ENCODE measurements around the gene RGS17. TPM values are rescaled to one million over a fixed set of nuclear protein-coding genes. Genes with fewer than 3 reads are reported as not detected.
"Not testable (repeated sequence)": the region's sequence is repeated elsewhere in the genome, so short reads cannot be mapped to it uniquely, and the experiment has no call there.

RGS17 gene
- polyA plus RNA-seq, 6 donors from 2014 or later = not detected

DNA sequence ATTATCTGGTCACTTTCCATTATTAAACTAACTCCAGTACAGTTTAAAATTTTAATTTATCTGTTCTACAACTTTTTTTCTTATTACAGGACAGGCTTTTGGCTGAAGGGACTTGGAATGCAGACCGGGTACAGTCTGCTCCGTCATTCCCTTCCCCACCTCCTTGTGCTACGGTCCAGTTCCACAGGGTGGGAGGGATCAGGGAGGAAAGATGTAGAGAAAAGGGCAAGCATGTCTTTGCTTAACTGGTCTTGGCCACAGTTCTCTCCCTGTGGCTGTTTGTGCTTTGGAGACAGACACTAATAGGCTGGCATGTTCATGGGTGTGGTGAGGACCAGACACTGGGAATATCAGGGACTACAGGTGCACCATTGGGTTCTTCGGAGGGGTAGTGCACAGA, 12.1 kb upstream of the RGS17 start:
- H3K27me3 Mint-ChIP-seq = no peaks in the 10 kb centered on the region
- no peaks in the 10 kb centered on the region for H3K4me1 Mint-ChIP-seq
- no peak overlapping the region for H3K27ac Mint-ChIP-seq
- ATAC-seq (ENCODE audit: low read depth in 2 of 2) = no peak
- H3K9me3 Mint-ChIP-seq = peaks cover 0 to 9% (median 0%) of the 10 kb centered on the region in 7 donors
- no peak overlapping the region for H3K4me3 Mint-ChIP-seq
- DNase-seq = no peak
- no peaks in the 10 kb centered on the region for H3K36me3 Mint-ChIP-seq

DNA sequence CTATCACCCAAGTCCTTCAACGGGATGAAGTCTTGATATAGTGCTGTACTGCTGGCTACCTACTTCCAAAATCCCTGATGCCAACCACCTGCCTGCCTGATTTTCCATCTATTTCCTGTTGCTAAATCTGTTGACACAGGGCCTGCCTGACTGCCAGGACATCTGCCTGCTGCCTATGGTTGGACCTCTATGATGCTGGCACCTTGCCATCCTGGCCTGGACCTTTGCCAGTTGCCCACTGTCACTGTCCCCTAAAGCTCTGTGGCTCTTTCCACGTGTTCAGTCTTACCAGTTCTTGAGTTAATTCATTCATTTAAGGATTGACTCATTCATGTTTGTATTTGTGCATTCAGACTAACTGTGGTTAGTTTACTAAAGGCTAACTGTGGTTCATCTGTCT, 9.2 kb upstream of the RGS17 start:
- peaks cover 0 to 11% (median 4%) of the 10 kb centered on the region in 3 donors for H3K27me3 Mint-ChIP-seq
- no peak overlapping the region for H3K27ac Mint-ChIP-seq
- peaks cover 0 to 9% (median 2%) of the 10 kb centered on the region in 7 donors for H3K9me3 Mint-ChIP-seq
- no peak for ATAC-seq (ENCODE audit: low read depth in 2 of 2)
- H3K36me3 Mint-ChIP-seq = no peaks in the 10 kb centered on the region
- H3K4me1 Mint-ChIP-seq = no peaks in the 10 kb centered on the region
- no peak overlapping the region for H3K4me3 Mint-ChIP-seq
- no peak for DNase-seq

DNA sequence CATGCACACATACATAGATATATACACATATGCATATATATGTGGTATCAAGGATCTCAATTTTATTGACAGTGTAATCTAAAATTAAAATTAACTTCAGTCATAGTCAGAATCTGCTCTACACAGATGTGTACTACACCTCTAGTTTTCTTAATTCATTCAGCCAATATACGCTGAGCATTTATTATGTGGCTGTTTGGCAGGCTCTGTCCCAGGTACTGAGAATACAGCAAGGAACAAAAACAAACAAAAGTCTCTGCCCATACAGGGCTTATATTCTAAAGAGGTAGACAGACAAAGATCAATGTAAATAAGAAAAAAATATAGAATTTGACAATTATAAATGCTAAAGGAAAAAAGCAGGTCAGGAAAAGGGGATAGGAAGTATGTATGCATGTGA, 7.8 kb upstream of the RGS17 start:
- Mint-ChIP-seq H3K4me3 (no peak overlapping the region), H3K36me3 (no peaks in the 10 kb centered on the region), H3K9me3 (peaks cover 0 to 6% (median 4%) of the 10 kb centered on the region in 7 donors), H3K4me1 (no peaks in the 10 kb centered on the region), H3K27me3 (peaks cover 0 to 14% (median 11%) of the 10 kb centered on the region in 3 donors), H3K27ac (no peak overlapping the region)
- no peak for ATAC-seq (ENCODE audit: low read depth in 2 of 2)
- no peak for DNase-seq

DNA sequence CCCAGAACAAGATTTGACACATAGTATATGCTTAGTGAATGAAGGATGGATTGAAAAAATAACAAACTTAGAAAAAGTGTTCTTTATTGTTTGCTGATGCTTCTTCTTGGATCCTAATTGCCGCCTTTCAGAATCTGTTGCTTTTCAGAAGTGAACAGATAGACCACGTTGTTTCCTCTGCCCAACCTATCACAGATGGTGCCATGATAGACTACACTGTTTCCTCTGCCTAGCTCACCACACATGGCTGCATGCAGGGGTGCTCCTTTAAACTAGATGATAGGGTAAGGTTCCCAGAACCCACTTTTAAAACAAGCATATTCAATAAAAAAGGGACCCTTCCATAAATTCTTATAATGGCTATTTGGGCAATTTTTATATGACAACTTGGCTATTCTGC, 4.6 kb upstream of the RGS17 start:
- no peak overlapping the region for H3K27ac Mint-ChIP-seq
- H3K27me3 Mint-ChIP-seq = peaks cover 29 to 35% (median 30%) of the 10 kb centered on the region in 3 donors
- H3K4me3 Mint-ChIP-seq = no peak overlapping the region
- peaks cover 0 to 8% (median 8%) of the 10 kb centered on the region in 3 donors for H3K4me1 Mint-ChIP-seq
- H3K36me3 Mint-ChIP-seq = peaks cover 0 to 8% of the 10 kb centered on the region in 2 donors
- peaks cover 0 to 10% (median 5%) of the 10 kb centered on the region in 7 donors for H3K9me3 Mint-ChIP-seq
- DNase-seq (no peak), ATAC-seq (ENCODE audit: low read depth in 2 of 2) (no peak)

DNA sequence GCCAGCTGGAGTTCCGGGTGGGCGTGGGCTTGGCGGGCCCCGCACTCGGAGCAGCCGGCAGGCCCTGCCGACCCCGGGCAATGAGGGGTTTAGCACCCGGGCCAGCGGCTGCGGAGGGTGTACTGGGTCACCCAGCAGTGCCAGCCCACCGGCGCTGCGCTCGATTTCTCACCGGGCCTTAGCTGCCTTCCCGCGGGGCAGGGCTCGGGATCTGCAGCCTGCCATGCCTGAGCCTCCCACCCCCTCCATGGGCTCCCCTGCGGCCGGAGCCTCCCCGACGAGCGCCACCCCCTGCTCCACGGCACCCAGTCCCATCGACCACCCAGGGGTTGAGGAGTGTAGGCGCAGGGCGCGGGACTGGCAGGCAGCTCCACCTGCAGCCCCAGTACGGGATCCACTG, 2.6 kb upstream of the RGS17 start:
- Mint-ChIP-seq H3K27me3 (peaks cover 42 to 55% (median 49%) of the 10 kb centered on the region in 3 donors), H3K9me3 (peaks cover 0 to 15% (median 7%) of the 10 kb centered on the region in 7 donors)
- DNase-seq = not testable (repeated sequence)

DNA sequence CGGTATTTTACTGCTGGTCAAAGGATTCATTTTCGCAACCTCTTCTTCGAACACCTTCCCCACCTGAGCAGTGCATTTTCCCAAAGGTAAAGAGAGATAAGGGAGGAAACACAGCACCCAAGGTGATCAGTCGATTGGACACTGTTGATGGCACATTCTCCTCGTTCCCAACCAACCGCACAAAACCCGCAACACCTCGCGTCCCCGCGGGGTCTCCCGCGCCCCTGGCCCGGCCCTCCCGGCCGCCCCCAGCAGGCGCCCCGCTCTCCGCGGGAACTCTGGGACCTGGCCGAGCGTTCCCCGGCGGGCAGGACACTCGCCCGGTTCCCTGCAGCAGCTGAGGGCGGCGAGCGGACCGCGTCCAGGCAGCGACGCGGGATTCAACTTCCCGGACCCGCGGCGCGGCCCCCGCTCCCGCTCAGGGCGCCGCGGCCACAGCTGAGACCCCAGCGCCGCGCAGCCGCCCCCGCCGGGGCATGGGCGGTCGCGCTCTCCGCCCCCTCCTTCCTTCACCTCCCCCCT, 506 bp downstream of the RGS17 start:
- Mint-ChIP-seq H3K27ac (peak overlapping the region in 2 of 6 donors; percentile 64 to 69), H3K27me3 (peaks cover 45 to 69% (median 59%) of the 10 kb centered on the region in 3 donors), H3K4me1 (peaks cover 14 to 23% (median 18%) of the 10 kb centered on the region in 3 donors), H3K9me3 (peaks cover 0 to 15% (median 7%) of the 10 kb centered on the region in 7 donors), H3K36me3 (peaks cover 0 to 8% of the 10 kb centered on the region in 2 donors), H3K4me3 (peak overlapping the region; percentile 42 to 92 (median 82))
- DNase-seq (no peak), ATAC-seq (ENCODE audit: low read depth in 2 of 2) (no peak)

More for the DNA sequence above, 2.6 kb upstream of the RGS17 start:
- H3K4me3 Mint-ChIP-seq; H3K36me3 Mint-ChIP-seq; H3K27ac Mint-ChIP-seq; ATAC-seq (ENCODE audit: low read depth in 2 of 2): not testable (repeated sequence)
- H3K4me1 Mint-ChIP-seq = peaks cover 14 to 23% (median 18%) of the 10 kb centered on the region in 3 donors

DNA sequence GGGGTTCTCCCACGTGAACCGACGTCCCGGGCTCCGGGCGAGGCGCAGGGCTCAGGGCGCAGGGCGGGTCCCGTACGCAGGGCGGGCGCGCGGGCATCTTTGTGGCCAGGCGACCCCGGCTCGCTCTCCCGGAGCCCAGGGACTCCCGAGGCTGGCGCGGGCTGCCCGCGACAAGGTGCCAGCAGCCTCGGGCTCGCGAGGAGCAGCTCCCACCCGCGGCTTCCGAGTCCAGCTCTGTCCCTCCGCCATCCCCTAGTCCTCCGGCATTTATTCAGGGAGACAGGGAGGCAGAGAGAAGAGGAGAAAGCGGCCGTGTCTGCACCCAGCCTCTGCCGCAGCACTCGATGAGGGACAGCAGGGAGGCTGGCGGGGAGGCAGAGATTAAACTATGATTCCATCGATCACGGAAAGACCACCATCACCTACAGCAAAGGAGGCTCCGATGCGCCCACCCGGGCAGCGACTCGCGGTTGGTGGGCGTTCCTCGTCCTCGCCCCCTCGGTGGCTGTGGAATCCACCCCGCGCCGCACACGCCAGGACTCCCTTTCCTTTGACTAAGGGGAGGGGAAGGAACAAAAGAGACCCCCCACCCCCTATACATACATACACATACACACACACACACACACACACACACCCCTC, 1.1 kb downstream of the RGS17 start:
- H3K27ac Mint-ChIP-seq = peak overlapping the region in 2 of 6 donors; percentile 64 to 69
- H3K36me3 Mint-ChIP-seq = peaks cover 0 to 8% of the 10 kb centered on the region in 2 donors
- H3K4me1 Mint-ChIP-seq = peaks cover 14 to 23% (median 18%) of the 10 kb centered on the region in 3 donors
- peaks cover 40 to 64% (median 59%) of the 10 kb centered on the region in 3 donors for H3K27me3 Mint-ChIP-seq
- H3K4me3 Mint-ChIP-seq = peak overlapping the region; percentile 42 to 92 (median 81)
- no peak for DNase-seq
- H3K9me3 Mint-ChIP-seq = peaks cover 0 to 15% (median 5%) of the 10 kb centered on the region in 7 donors
- no peak for ATAC-seq (ENCODE audit: low read depth in 2 of 2)

DNA sequence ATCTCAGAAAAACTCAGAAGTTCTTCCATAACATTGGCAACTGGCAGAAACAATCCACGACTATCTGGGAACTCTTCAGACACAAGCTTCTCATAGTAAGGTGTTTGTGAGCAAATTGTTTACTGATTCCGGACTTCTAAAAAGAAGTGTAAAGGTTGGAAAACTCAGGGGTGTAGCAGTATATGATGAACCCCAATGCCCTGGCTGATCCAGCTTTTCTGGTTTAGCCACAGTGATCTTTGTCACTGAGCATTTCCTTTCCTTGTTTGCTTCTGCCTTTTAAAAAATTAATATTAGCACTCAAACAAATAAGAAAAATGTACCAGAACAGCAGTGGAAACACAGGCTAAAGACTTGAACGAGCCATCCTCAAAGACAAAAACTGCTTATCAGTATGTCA, 4.9 kb downstream of the RGS17 start:
- DNase-seq = no peak
- H3K36me3 Mint-ChIP-seq = no peaks in the 10 kb centered on the region
- peaks cover 10 to 19% (median 14%) of the 10 kb centered on the region in 3 donors for H3K4me1 Mint-ChIP-seq
- no peak overlapping the region for H3K4me3 Mint-ChIP-seq
- H3K9me3 Mint-ChIP-seq = peaks cover 0 to 5% (median 0%) of the 10 kb centered on the region in 7 donors
- no peak for ATAC-seq (ENCODE audit: low read depth in 2 of 2)
- H3K27ac Mint-ChIP-seq = no peak overlapping the region
- peaks cover 28 to 43% (median 39%) of the 10 kb centered on the region in 3 donors for H3K27me3 Mint-ChIP-seq

DNA sequence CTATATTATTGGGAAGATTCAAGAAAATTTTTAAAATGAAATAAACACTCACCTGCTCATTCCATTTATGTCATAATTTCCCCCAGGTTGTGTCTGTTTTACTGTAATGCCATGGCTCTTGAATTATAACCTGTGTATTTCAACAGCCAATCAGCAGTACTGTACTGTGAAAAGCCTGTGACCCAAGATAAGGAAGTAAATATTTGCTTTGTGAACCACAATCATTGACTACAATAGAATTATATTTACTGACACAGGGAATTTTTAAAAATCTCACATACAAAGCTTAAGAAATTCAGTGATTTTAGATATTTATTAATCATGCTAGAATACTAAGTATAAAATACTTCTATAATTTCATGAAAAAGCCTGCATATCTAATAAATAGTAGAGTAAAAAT, 6.0 kb downstream of the RGS17 start:
- ATAC-seq (ENCODE audit: low read depth in 2 of 2) (no peak), DNase-seq (no peak)
- H3K27me3 Mint-ChIP-seq = peaks cover 30 to 40% (median 34%) of the 10 kb centered on the region in 3 donors
- H3K9me3 Mint-ChIP-seq = peaks cover 0 to 5% (median 0%) of the 10 kb centered on the region in 7 donors
- no peaks in the 10 kb centered on the region for H3K36me3 Mint-ChIP-seq
- no peak overlapping the region for H3K4me3 Mint-ChIP-seq
- peaks cover 6 to 9% (median 8%) of the 10 kb centered on the region in 3 donors for H3K4me1 Mint-ChIP-seq
- no peak overlapping the region for H3K27ac Mint-ChIP-seq

DNA sequence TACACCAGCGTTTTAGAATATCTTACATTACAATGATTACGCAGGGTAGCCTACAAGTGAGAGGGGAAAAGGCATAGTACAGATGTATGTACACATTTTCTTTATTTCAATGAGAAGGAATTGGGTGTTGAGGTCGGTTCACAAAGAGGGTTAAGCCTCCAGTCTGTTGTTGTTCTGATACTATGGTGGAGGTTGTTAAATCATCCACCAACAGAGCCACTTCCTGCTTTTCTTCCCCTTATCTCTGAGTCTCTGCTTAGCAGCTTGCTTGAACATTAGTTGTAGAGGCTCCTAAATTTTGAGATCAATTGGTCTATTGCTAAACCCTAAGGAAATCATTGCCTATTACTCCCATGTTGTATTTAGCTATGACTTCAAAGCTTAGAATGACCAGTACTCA, 7.3 kb downstream of the RGS17 start:
- Mint-ChIP-seq H3K4me3 (no peak overlapping the region), H3K36me3 (no peaks in the 10 kb centered on the region), H3K4me1 (no peaks in the 10 kb centered on the region), H3K27me3 (peaks cover 22 to 28% (median 22%) of the 10 kb centered on the region in 3 donors), H3K9me3 (no peaks in the 10 kb centered on the region), H3K27ac (no peak overlapping the region)
- no peak for DNase-seq
- ATAC-seq (ENCODE audit: low read depth in 2 of 2) = no peak

DNA sequence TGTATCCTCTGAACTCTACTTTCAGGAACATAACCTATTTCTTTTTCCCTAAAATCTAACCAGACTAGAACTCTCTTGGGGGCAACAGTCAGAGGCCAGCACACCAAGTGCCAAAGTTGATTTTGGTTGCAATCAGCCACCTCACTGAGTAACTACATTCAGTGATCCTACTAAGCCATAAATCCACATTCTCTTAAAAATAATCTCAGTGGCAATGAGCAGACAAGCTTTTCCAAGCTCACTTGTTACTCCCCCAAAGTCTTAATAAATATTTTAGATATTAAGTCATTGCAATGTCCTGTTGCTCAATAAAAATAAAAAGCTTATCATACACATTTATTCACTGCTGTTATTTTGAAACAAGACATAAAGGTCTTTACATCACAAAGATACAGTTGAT, 9.8 kb downstream of the RGS17 start:
- Mint-ChIP-seq H3K4me3 (no peak overlapping the region), H3K9me3 (no peaks in the 10 kb centered on the region), H3K36me3 (no peaks in the 10 kb centered on the region), H3K27ac (no peak overlapping the region), H3K27me3 (peaks cover 11 to 23% (median 16%) of the 10 kb centered on the region in 3 donors), H3K4me1 (no peaks in the 10 kb centered on the region)
- ATAC-seq (ENCODE audit: low read depth in 2 of 2) = no peak
- DNase-seq = no peak

DNA sequence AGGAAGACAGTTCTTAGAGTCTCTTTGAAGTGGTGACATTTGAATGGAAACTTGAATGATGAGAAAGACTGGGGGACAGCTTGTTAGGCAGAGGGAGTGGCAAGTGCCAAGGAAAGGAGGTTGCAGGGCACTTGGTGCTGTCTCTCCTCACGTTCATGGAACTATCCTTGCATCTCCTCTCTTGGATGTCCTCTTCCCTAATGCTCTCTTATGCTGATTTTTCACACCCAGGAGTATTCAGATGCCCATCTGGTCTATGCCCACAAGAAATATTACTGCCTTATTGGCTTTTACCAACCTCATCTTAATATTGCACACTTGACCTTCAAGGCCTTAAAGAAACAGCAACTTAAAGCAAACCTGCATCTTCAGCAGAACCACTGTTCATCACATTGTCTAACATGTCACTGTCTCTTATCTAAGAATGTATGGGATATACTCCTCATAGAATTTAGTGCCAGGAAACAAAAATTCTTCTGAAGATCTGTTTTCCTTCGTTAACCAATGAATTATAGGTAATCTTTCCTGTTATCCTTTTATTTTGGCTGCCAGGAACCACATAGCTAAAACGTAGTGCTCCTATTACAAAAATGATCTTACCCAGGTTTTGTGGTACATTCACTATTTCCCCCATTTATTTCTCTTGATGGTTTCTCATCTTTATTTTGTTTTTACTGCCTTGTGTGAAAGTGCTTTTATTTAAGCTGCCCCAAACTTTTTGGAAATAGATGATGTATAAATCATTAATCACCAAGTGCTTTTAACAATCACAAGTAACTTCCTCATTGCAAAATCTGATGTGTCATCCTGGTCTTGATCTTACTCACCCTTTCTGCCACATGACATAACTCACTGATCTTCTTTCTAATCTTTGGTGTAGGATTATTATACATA, 12.8 kb downstream of the RGS17 start:
- H3K36me3 Mint-ChIP-seq = no peaks in the 10 kb centered on the region

DNA sequence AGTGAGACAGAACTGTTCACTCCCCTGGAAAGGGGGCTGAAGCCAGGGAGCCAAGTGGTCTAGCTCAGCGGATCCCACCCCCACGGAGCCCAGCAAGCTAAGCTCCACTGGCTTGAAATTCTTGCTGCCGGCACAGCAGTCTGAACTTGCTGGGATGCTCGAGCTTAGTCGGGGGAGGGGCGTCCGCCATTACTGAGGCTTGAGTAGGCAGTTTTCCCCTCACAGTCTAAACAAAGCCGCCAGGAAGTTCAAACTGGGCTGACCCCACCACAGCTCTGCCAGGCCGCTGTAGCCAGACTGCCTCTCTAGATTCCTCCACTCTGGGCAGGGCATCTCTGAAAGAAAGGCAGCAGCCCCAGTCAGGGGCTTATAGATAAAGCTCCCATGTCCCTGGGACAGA, 20.0 kb downstream of the RGS17 start:
- H3K4me3 Mint-ChIP-seq; DNase-seq; ATAC-seq (ENCODE audit: low read depth in 2 of 2); H3K27ac Mint-ChIP-seq; H3K4me1 Mint-ChIP-seq; H3K36me3 Mint-ChIP-seq; H3K27me3 Mint-ChIP-seq: not testable (repeated sequence)
- H3K9me3 Mint-ChIP-seq = peaks cover 5 to 32% (median 9%) of the 10 kb centered on the region in 7 donors

More for the DNA sequence above, 12.8 kb downstream of the RGS17 start:
- Mint-ChIP-seq H3K4me3 (no peak overlapping the region), H3K4me1 (no peaks in the 10 kb centered on the region), H3K27me3 (peaks cover 6 to 9% (median 6%) of the 10 kb centered on the region in 3 donors), H3K9me3 (peaks cover 0 to 14% (median 5%) of the 10 kb centered on the region in 7 donors), H3K27ac (no peak overlapping the region)
- no peak for ATAC-seq (ENCODE audit: low read depth in 2 of 2)
- DNase-seq = no peak

Data from naive B cell (primary cell).